HG03097 (cell line): ENCODE measurements around the gene SMIM29.

Source experiments
- ATAC-seq: cut with Tn5 transposase; IDR thresholded peaks from one replicate; pipeline ENCODE4 v1.9.1; 2021; ENCODE audit not compliant: unreplicated experiment, low FRiP score

Gene SMIM29

DNA sequence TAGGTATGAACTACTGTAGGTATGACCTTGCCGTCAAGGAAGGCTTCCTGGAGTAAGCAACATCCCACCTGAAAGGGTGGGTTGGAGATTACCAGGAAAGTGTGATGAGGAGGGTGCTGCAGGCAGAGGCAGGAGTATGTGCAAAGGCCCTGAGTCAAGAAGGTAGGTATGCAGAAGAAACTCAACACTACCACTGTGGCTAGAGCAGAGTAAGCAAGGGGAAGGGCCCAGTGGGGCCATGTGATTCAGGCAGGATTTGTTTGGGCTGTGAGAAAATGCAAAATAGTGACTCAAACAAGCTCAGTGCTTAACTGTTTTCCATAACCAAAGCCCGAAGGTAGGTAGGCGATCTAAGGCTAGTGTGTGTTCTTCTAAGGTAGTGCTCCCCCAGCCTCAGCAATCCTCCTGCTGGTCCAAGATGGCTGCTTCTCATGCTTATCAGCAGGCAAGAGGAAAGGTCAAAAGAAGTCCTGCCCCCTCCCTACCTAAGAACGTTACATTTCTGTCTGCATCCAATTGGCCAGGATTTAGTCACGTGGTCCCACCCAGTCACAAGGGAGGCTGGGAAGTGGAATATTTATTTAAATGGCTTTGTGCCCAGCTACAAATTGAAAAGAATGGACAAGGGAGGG, 48.4 kb downstream of the SMIM29 start:
- ATAC-seq, result no peak

DNA sequence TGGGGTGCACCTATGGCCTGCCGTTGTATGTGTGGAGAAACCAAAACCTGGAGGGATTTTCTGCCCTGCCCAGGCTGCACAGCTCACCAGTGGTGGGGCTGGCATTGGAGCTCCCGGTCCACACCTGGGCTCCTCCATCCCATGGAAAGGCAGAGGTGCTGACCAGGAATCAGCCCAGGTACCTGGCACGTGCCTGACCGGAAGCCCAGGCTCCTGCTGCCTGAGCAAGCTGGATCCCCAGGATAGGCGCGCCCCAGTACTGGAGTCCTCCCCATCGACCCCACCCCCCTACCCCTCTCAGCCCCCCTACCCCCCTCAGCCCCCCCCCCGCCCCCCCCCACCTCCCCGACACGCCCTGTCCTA, 52.0 kb downstream of the SMIM29 start:
- ATAC-seq, result no peak
